Mucosa of stomach (tissue), 1 donor: ENCODE data around the gene TTC16.

Experiments used
- H3K27me3 ChIP-seq: one replicate; pipeline ENCODE4 v1.7.0; 2013; ENCODE audit warnings: mild to moderate bottlenecking, low read length; ENCODE audit not compliant: control insufficient read depth, insufficient read depth
- H3K36me3 ChIP-seq: one replicate; pipeline ENCODE4 v1.7.0; 2013; ENCODE audit warnings: low read length; ENCODE audit not compliant: control insufficient read depth, insufficient read depth
- H3K4me1 ChIP-seq: one replicate; pipeline ENCODE4 v1.7.0; 2013; ENCODE audit warnings: mild to moderate bottlenecking, low read length; ENCODE audit not compliant: control insufficient read depth, insufficient read depth
- H3K4me3 ChIP-seq: one replicate; pipeline ENCODE4 v1.7.0; 2013; ENCODE audit warnings: low read length
- H3K9ac ChIP-seq: one replicate; pipeline ENCODE4 v1.7.0; 2013; ENCODE audit warnings: mild to moderate bottlenecking, low read length, moderate library complexity
- H3K9me3 ChIP-seq: one replicate; pipeline ENCODE4 v1.7.0; 2013; ENCODE audit warnings: mild to moderate bottlenecking, low read length, moderate library complexity; ENCODE audit not compliant: control insufficient read depth
- donor health status: Pancreatic carcinoma.

TTC16 gene

GRCh38 chr9:127700594-127701255 is 15.2 kb upstream of the TTC16 start:
- Histone ChIP-seq H3K27me3 (no peaks in the 10 kb centered on the region), H3K9ac (no peak overlapping the region), H3K4me3 (no peak overlapping the region), H3K9me3 (no peaks in the 10 kb centered on the region), H3K36me3 (no peaks in the 10 kb centered on the region), H3K4me1 (peaks cover 5% of the 10 kb centered on the region)

DNA sequence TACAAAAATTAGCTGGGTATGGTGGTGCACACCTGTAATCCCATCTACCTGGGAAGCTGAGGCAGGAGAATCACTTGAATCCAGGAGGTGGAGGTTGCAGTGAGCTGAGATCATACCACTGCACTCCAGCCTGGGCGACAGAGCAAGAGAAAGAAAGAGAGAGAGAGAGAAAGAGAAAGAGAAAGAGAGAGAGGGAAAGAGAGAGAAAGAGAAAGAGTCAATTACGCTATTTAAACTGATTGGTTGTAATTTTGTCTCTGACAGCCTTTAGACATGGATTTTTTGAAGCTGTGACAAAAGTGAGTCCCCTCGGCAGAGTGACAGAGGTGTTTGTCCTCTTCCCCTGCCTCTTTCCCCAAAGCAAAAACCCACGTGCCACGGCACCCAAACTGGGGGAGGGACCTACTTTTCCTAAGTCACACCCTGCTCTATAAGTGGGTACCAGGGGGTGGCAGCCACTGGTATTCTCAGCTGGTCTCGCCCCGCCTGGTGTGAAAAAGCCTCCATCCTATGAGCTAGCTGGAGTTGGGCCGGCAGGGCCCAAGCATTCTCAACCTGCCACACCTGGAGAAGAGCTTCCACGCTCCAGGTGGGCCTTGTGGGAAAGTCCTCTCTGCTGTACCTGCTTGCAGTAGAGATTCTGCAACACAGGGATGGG is 12.5 kb upstream of the TTC16 start:
- no peaks in the 10 kb centered on the region for H3K36me3 ChIP-seq
- no peak overlapping the region for H3K4me3 ChIP-seq
- H3K9ac ChIP-seq: no peak overlapping the region
- H3K9me3 ChIP-seq: no peaks in the 10 kb centered on the region
- peaks cover 15% of the 10 kb centered on the region for H3K4me1 ChIP-seq
- no peaks in the 10 kb centered on the region for H3K27me3 ChIP-seq

DNA sequence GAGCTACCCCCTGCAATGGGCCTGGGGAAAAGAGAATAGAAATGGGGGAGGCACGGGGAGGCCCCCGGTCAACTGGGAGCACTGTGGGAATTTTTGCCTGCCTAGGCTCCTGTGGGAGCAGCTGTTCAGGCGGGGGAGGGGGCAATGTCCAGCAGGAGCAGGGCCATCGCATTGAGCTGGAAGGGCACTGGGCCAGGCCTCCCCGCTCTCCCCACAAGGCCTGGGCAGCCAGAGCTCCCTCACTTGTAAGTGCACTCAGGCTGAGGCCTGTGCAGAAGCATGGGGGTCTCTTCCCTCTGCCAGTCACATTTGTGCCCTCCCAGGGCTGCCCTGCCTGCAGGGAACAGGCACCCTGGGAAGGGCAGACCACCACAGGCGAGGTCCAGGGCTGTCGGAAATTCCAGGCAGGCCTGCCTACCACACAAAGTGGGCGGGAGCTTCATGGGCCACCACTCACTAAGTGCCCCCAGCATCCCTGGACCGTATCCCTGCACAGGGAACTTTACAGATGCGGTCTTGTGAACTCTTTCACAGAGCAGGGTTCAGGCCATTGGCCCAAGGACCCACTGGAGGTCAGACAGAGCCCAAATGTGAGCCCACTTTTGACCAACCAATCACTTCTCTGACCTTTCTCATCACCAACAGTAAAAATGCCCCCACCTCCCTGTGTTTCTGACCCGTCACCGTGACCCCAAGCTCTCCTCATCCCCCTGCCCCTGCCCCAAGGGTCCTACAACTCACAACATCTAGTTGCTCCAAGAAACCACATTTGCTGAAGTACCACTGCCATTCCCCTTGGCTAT is 10.1 kb upstream of the TTC16 start:
- Histone ChIP-seq H3K4me1 (peaks cover 10% of the 10 kb centered on the region), H3K36me3 (no peaks in the 10 kb centered on the region), H3K4me3 (no peak overlapping the region), H3K27me3 (no peaks in the 10 kb centered on the region), H3K9me3 (no peaks in the 10 kb centered on the region), H3K9ac (no peak overlapping the region)

- peaks cover 10% of the 10 kb centered on the region for H3K4me1 ChIP-seq
- H3K36me3 ChIP-seq: no peaks in the 10 kb centered on the region
- no peaks in the 10 kb centered on the region for H3K27me3 ChIP-seq
- no peaks in the 10 kb centered on the region for H3K9me3 ChIP-seq
- no peak within 1 kb of the TSS for H3K4me3 ChIP-seq
- no peak within 1 kb of the TSS for H3K9ac ChIP-seq
Observed at GRCh38 chr9:127706836-127707241, 9.0 kb upstream of the TTC16 start, which contains the start of gene CFAP157. TSS of gene CFAP157 (plus strand) at chr9:127706988. CDS start at chr9:127707032, 44 bp downstream.

GRCh38 chr9:127707766-127708165 is 8.1 kb upstream of the TTC16 start:
- no peaks in the 10 kb centered on the region for H3K27me3 ChIP-seq

GRCh38 chr9:127708952-127709587 is 6.8 kb upstream of the TTC16 start:
- H3K27me3 ChIP-seq: no peaks in the 10 kb centered on the region
- no peaks in the 10 kb centered on the region for H3K36me3 ChIP-seq
- H3K4me3 ChIP-seq: no peak overlapping the region
- H3K9ac ChIP-seq: no peak overlapping the region
- H3K4me1 ChIP-seq: peaks cover 10% of the 10 kb centered on the region
- H3K9me3 ChIP-seq: no peaks in the 10 kb centered on the region

More at GRCh38 chr9:127707766-127708165, 8.1 kb upstream of the TTC16 start:
- Histone ChIP-seq H3K9ac (no peak overlapping the region), H3K4me3 (no peak overlapping the region), H3K9me3 (no peaks in the 10 kb centered on the region), H3K36me3 (no peaks in the 10 kb centered on the region), H3K4me1 (peaks cover 10% of the 10 kb centered on the region)

DNA sequence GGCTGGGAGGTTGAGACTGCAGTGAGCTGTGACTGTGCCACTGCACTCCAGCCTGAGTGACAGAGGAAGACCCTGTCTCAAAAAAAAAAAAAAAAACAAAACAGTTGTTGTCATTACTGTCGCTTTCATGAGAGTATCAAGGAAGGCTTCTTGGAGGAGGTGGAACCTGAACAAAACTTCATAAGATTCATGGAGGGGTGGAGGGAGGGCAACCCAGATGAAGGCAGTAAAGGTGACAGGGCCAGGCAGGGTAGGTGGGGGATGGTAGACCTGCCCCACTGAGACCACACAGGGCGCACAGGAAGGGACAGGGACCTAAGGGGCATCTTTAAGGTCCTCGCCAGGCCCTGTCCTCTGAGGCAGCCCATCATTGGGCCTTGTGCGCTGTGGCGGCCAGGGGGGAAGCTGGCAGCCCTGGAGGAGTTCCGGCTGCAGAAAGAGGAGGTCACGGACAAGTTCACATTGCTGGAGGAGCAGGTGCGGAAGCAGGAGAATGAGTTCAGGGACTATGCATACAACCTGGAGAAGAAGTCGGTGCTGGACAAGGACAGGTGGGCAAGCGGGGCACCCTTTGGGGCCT is 5.6 kb upstream of the TTC16 start:
- Histone ChIP-seq H3K4me3 (no peak overlapping the region), H3K9ac (no peak overlapping the region), H3K9me3 (no peaks in the 10 kb centered on the region), H3K36me3 (no peaks in the 10 kb centered on the region), H3K4me1 (peaks cover 10% of the 10 kb centered on the region), H3K27me3 (no peaks in the 10 kb centered on the region)

DNA sequence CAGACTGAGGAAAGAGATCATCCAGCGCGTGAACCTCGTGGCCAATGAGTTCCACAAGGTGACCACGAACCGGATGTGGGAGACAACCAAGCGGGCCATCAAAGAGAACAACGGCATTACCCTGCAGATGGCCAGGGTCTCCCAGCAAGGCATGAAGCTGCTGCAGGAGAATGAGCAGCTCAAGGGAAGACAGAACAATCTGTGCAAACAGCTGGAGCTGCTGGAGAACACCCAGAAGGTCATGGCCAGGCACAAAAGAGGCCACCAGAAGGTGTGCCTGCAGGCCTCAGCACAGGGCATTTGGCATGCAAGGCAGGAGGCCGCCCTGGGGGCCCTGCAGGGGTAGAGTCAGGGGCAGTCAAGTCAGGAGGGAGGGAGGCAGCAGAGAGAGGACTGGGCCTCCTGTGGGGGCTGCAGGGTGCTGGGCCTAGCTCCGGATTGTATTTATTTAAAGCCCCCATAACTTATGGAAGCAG is 4.6 kb upstream of the TTC16 start:
- H3K4me3 ChIP-seq: no peak overlapping the region
- H3K36me3 ChIP-seq: no peaks in the 10 kb centered on the region
- H3K27me3 ChIP-seq: no peaks in the 10 kb centered on the region
- H3K4me1 ChIP-seq: peaks cover 15% of the 10 kb centered on the region
- H3K9ac ChIP-seq: no peak overlapping the region
- no peaks in the 10 kb centered on the region for H3K9me3 ChIP-seq

- H3K4me1 ChIP-seq: peaks cover 12% of the 10 kb centered on the region
- no peak overlapping the region for H3K4me3 ChIP-seq
- no peaks in the 10 kb centered on the region for H3K27me3 ChIP-seq
- H3K9me3 ChIP-seq: no peaks in the 10 kb centered on the region
- H3K9ac ChIP-seq: no peak overlapping the region
- no peaks in the 10 kb centered on the region for H3K36me3 ChIP-seq
Observed at GRCh38 chr9:127711831-127712274, 4.0 kb upstream of the TTC16 start.

DNA sequence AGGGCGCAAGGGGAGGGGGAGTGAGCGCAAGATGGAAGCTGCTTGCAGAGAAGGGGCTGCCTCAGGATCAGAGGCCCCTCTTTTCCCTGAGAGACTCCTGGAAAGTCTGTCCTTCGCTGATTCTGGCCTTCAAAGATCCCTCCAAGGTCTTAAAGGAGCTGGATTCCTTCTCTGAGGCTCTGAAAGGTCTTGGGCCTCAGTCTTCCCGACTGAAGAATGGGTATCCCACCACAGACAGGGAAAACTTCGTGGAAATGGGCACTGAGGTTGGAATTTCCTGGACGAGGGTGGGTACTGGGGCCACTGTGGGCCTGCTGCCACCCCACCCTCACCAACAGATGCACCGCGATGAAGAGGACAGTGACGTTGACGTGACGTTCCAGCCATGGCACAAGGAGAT is 3.5 kb upstream of the TTC16 start:
- Histone ChIP-seq H3K4me3 (no peak overlapping the region), H3K9me3 (no peaks in the 10 kb centered on the region)

DNA sequence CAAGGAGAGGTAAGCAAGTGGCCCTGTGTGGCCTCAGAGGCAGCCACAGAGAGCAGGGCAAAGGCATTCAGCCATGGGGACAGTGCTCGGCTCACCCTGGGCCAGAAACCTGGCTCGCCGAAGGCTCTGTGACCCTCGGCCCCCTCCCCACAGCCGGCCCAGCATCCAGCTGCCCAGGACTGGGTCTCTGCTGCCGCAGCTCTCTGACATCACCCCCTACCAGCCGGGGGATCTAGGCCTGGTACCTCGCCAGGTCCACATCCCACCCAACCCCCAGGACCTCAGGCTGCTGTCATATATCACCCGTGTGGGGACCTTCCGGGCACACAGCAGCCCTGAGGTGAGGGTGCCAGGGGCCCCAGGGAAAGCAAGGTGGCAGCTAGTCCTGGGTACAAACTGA is 3.0 kb upstream of the TTC16 start:
- Histone ChIP-seq H3K9ac (no peak overlapping the region), H3K4me3 (no peak overlapping the region), H3K4me1 (peaks cover 6% of the 10 kb centered on the region), H3K27me3 (no peaks in the 10 kb centered on the region), H3K36me3 (no peaks in the 10 kb centered on the region), H3K9me3 (no peaks in the 10 kb centered on the region)

More for the DNA sequence above, 3.5 kb upstream of the TTC16 start:
- no peaks in the 10 kb centered on the region for H3K36me3 ChIP-seq
- H3K27me3 ChIP-seq: no peaks in the 10 kb centered on the region
- H3K4me1 ChIP-seq: peaks cover 9% of the 10 kb centered on the region
- no peak overlapping the region for H3K9ac ChIP-seq
